Upper lobe of left lung (tissue), 4 donors: ENCODE data around the gene RIN3.

Source experiments
- POLR2AphosphoS5 ChIP-seq, 2 donors: sonication (generic); formaldehyde crosslinking; IDR thresholded peaks; one replicate each; pipeline ENCODE4 v1.5.1; 2017; ENCODE audit warnings: antibody characterized with exemption in 2 of 2
- TF ChIP-seq, protein P1 (sequence below), 6 experiments: fragments of 450-650 bp in 4 of 6; fragments of 200-600 bp in 2 of 6; sonication (generic) in 2 of 6; IDR thresholded peaks; one replicate each; pipeline ENCODE4 v1.5.1; 2016 to 2019; ENCODE audit warnings: antibody characterized with exemption in 6 of 6

DNA sequence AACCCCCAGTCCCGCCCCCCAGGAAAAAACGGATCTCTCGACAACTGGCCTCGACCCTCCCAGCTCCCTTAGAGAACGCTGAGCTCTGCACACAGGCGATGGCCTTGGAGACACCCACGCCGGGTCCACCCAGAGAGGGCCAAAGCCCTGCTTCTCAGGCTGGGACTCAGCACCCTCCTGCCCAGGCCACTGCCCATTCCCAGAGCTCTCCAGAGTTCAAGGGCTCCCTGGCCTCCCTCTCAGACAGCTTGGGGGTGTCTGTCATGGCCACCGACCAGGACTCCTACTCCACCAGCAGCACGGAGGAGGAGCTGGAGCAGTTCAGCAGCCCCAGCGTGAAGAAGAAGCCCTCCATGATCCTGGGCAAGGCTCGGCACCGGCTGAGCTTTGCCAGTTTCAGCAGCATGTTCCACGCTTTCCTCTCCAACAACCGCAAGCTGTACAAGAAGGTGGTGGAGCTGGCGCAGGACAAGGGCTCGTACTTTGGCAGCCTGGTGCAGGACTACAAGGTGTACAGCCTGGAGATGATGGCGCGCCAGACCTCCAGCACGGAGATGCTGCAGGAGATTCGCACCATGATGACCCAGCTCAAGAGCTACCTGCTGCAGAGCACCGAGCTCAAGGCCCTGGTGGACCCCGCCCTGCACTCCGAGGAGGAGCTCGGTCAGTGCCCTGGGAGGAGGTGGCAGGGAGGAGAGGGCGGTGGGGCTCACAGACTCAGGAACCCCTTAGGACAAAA, 139.0 kb downstream of the RIN3 start:
- TF ChIP-seq, protein P1, sequence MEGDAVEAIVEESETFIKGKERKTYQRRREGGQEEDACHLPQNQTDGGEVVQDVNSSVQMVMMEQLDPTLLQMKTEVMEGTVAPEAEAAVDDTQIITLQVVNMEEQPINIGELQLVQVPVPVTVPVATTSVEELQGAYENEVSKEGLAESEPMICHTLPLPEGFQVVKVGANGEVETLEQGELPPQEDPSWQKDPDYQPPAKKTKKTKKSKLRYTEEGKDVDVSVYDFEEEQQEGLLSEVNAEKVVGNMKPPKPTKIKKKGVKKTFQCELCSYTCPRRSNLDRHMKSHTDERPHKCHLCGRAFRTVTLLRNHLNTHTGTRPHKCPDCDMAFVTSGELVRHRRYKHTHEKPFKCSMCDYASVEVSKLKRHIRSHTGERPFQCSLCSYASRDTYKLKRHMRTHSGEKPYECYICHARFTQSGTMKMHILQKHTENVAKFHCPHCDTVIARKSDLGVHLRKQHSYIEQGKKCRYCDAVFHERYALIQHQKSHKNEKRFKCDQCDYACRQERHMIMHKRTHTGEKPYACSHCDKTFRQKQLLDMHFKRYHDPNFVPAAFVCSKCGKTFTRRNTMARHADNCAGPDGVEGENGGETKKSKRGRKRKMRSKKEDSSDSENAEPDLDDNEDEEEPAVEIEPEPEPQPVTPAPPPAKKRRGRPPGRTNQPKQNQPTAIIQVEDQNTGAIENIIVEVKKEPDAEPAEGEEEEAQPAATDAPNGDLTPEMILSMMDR (IDR thresholded peaks at IDR 0.05) = no peak
- no peak for TF ChIP-seq POLR2AphosphoS5 (IDR thresholded peaks at IDR 0.05)
